Skin of body (tissue), 2 donors: ENCODE measurements around the gene CHST8. TPM values are rescaled to one million over a fixed set of nuclear protein-coding genes. Genes with fewer than 3 reads are reported as not detected.
"Not testable (repeated sequence)": the region's sequence is repeated elsewhere in the genome, so short reads cannot be mapped to it uniquely, and the experiment has no call there.

ENCODE experiments used
- DNase-seq: peaks from one replicate; lab custom pipeline; 2025; lab: John Stamatoyannopoulos, UW
- total RNA-seq: library from RNA; depleted of rRNA; stranded (reverse); fragments of >200 nt; gene quantifications from one replicate; pipeline ENCODE4 v1.2.3, GENCODE V29; 2014

CHST8 gene
- total RNA-seq, 1 donor from 2014 or later = 0.39 TPM

GRCh38 chr19:33809960-33810359 is 188.2 kb downstream of the CHST8 start:
- no peak for DNase-seq

GRCh38 chr19:33810821-33811220 is 189.1 kb downstream of the CHST8 start:
- no peak for DNase-seq

GRCh38 chr19:33811246-33811645 is 189.5 kb downstream of the CHST8 start:
- no peak for DNase-seq

GRCh38 chr19:33811736-33812387 is 190.1 kb downstream of the CHST8 start:
- no peak for DNase-seq

- DNase-seq = no peak
These were observed 190.9 kb downstream of the CHST8 start for GRCh38 chr19:33812388-33813330.

GRCh38 chr19:33813391-33814101 is 191.8 kb downstream of the CHST8 start:
- DNase-seq = no peak

GRCh38 chr19:33814181-33815165 is 192.7 kb downstream of the CHST8 start:
- no peak for DNase-seq

GRCh38 chr19:33815380-33816340 is 193.9 kb downstream of the CHST8 start:
- DNase-seq = no peak

- no peak for DNase-seq
These were observed 196.7 kb downstream of the CHST8 start for GRCh38 chr19:33818411-33818810.

- DNase-seq = not testable (repeated sequence)
These were observed 197.3 kb downstream of the CHST8 start for GRCh38 chr19:33819078-33819477.

GRCh38 chr19:33819506-33819879 is 197.7 kb downstream of the CHST8 start:
- DNase-seq = no peak

- peak; percentile 46 for DNase-seq
These were observed 198.4 kb downstream of the CHST8 start for GRCh38 chr19:33819880-33820781.

GRCh38 chr19:33821871-33822270 is 200.1 kb downstream of the CHST8 start:
- DNase-seq = no peak

Other genes with a start within 250 kb of the CHST8 start
- gene CEBPG, start 248.2 kb upstream of the CHST8 start, total RNA-seq = 34.8 TPM
- gene PEPD, start 100.2 kb upstream of the CHST8 start, total RNA-seq = 26.6 TPM
- gene KCTD15, start 174.9 kb downstream of the CHST8 start, total RNA-seq = 48.6 TPM